Measurements from ENCODE around the gene GYPE. TPM values are rescaled to one million over a fixed set of nuclear protein-coding genes. Genes with fewer than 3 reads are reported as not detected.
"Not testable (repeated sequence)": the region's sequence is repeated elsewhere in the genome, so short reads cannot be mapped to it uniquely, and the experiment has no call there.

GYPE gene
- total RNA-seq, 1 donor from 2014 or later = 0.75 TPM

DNA sequence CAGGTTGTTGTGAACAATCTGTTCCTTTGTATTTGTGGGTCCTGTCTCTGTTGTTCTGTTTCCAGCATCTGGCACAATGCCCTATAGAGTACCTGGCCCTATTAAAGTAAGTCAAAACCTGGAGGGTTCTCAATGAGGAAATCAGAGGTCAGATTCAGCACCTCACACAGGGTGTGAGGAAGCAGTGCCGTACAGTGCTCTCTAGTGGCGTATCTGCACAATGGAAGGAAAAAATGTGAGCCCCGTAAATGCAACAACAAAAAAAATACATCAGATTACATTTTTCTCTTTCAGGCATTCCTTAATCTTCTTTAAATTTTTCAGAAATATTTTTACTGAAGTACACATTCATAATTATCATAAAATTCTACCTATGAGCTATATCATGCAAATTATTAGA lies 2.5 kb upstream of the GYPE start:
- not testable (repeated sequence) for DNase-seq (ENCODE audit: low read depth); H3K36me3 ChIP-seq (ENCODE audit: control insufficient read depth, insufficient read depth, low read length); H3K4me3 ChIP-seq (ENCODE audit: low read depth, low read length); H3K27me3 ChIP-seq (ENCODE audit: control insufficient read depth, insufficient read depth, low read length)
- TF ChIP-seq, protein P1, sequence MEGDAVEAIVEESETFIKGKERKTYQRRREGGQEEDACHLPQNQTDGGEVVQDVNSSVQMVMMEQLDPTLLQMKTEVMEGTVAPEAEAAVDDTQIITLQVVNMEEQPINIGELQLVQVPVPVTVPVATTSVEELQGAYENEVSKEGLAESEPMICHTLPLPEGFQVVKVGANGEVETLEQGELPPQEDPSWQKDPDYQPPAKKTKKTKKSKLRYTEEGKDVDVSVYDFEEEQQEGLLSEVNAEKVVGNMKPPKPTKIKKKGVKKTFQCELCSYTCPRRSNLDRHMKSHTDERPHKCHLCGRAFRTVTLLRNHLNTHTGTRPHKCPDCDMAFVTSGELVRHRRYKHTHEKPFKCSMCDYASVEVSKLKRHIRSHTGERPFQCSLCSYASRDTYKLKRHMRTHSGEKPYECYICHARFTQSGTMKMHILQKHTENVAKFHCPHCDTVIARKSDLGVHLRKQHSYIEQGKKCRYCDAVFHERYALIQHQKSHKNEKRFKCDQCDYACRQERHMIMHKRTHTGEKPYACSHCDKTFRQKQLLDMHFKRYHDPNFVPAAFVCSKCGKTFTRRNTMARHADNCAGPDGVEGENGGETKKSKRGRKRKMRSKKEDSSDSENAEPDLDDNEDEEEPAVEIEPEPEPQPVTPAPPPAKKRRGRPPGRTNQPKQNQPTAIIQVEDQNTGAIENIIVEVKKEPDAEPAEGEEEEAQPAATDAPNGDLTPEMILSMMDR (IDR thresholded peaks at IDR 0.05; ENCODE audit: insufficient read depth, low read length, poor library complexity, severe bottlenecking) = peak; percentile 59

GRCh38 chr4:143904431-143904830 lies 928 bp downstream of the GYPE start:
- H3K4me3 ChIP-seq (ENCODE audit: low read depth, low read length); H3K27me3 ChIP-seq (ENCODE audit: control insufficient read depth, insufficient read depth, low read length); H3K36me3 ChIP-seq (ENCODE audit: control insufficient read depth, insufficient read depth, low read length); DNase-seq (ENCODE audit: low read depth): not testable (repeated sequence)

- H3K4me3 ChIP-seq (ENCODE audit: low read depth, low read length) = not testable (repeated sequence)
Measured at GRCh38 chr4:143890323-143890722, 15.0 kb downstream of the GYPE start.

DNA sequence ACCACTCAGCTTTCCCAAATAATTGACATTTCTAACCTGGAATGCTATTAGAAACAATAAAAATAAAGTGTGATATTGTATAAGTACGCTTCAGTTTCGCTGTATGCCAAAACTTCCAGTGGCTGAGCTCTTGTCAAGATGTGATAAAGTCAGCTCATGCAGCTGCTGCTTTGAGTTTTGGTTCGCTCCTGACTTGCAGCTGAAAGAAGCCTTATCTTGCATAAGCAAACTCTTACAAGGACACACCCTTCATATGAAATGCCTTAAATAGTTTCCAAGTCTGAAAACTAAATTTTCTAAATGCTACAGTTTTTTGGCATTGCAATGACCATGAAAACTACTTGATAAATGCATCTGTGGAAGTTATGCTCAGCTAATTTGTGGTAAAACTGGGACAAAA lies 17.2 kb downstream of the GYPE start:
- DNase-seq (ENCODE audit: low read depth); H3K4me3 ChIP-seq (ENCODE audit: low read depth, low read length); H3K27me3 ChIP-seq (ENCODE audit: control insufficient read depth, insufficient read depth, low read length); H3K36me3 ChIP-seq (ENCODE audit: control insufficient read depth, insufficient read depth, low read length): not testable (repeated sequence)

More at GRCh38 chr4:143890323-143890722, 15.0 kb downstream of the GYPE start:
- not testable (repeated sequence) for DNase-seq (ENCODE audit: low read depth); H3K36me3 ChIP-seq (ENCODE audit: control insufficient read depth, insufficient read depth, low read length); H3K27me3 ChIP-seq (ENCODE audit: control insufficient read depth, insufficient read depth, low read length)

DNA sequence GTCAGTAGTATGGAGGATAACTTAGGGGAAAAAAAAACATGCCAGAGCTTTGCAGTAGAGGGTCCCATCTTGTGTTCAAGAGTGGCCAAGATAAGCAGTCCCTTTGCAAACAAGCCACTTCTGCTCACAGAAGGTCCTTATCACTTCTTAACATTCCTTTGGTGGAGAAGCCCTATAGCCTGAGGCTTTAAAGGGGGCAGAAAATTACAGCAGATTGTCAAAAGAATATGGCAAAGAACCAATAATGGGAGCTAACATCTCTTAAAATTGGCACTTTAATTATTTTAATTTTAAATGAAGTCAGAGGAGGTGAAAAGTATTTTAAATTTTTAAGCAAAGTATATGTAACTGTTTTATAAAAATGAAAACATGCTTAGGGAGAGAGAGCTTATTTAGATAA lies 20.4 kb downstream of the GYPE start:
- H3K4me3 ChIP-seq (ENCODE audit: low read depth, low read length); DNase-seq (ENCODE audit: low read depth); H3K36me3 ChIP-seq (ENCODE audit: control insufficient read depth, insufficient read depth, low read length); H3K27me3 ChIP-seq (ENCODE audit: control insufficient read depth, insufficient read depth, low read length): not testable (repeated sequence)

- DNase-seq (ENCODE audit: low read depth) = no peak
- no peaks in the 10 kb centered on the region for H3K27me3 ChIP-seq (ENCODE audit: control insufficient read depth, insufficient read depth, low read length)
- no peaks in the 10 kb centered on the region for H3K36me3 ChIP-seq (ENCODE audit: control insufficient read depth, insufficient read depth, low read length)
- no peak overlapping the region for H3K4me3 ChIP-seq (ENCODE audit: low read depth, low read length)
- TF ChIP-seq, protein P1 (IDR thresholded peaks at IDR 0.05; ENCODE audit: insufficient read depth, low read length, poor library complexity, severe bottlenecking) = no peak
Measured at GRCh38 chr4:143883529-143883928, 21.8 kb downstream of the GYPE start.

- no peak for DNase-seq (ENCODE audit: low read depth)
- Histone ChIP-seq H3K36me3 (ENCODE audit: control insufficient read depth, insufficient read depth, low read length) (no peaks in the 10 kb centered on the region), H3K4me3 (ENCODE audit: low read depth, low read length) (no peak overlapping the region), H3K27me3 (ENCODE audit: control insufficient read depth, insufficient read depth, low read length) (no peaks in the 10 kb centered on the region)
- TF ChIP-seq, protein P1 (IDR thresholded peaks at IDR 0.05; ENCODE audit: insufficient read depth, low read length, poor library complexity, severe bottlenecking) = no peak
Measured at GRCh38 chr4:143882892-143883291, 22.5 kb downstream of the GYPE start.

- not testable (repeated sequence) for H3K27me3 ChIP-seq (ENCODE audit: control insufficient read depth, insufficient read depth, low read length); DNase-seq (ENCODE audit: low read depth); H3K36me3 ChIP-seq (ENCODE audit: control insufficient read depth, insufficient read depth, low read length); H3K4me3 ChIP-seq (ENCODE audit: low read depth, low read length)
Measured at GRCh38 chr4:143879561-143879960, 25.8 kb downstream of the GYPE start.

GRCh38 chr4:143875357-143875756 lies 30.0 kb downstream of the GYPE start:
- not testable (repeated sequence) for DNase-seq (ENCODE audit: low read depth); H3K27me3 ChIP-seq (ENCODE audit: control insufficient read depth, insufficient read depth, low read length); H3K36me3 ChIP-seq (ENCODE audit: control insufficient read depth, insufficient read depth, low read length); H3K4me3 ChIP-seq (ENCODE audit: low read depth, low read length)

GRCh38 chr4:143870523-143871268 lies 34.7 kb downstream of the GYPE start:
- H3K36me3 ChIP-seq (ENCODE audit: control insufficient read depth, insufficient read depth, low read length); DNase-seq (ENCODE audit: low read depth); H3K27me3 ChIP-seq (ENCODE audit: control insufficient read depth, insufficient read depth, low read length); H3K4me3 ChIP-seq (ENCODE audit: low read depth, low read length): not testable (repeated sequence)

DNA sequence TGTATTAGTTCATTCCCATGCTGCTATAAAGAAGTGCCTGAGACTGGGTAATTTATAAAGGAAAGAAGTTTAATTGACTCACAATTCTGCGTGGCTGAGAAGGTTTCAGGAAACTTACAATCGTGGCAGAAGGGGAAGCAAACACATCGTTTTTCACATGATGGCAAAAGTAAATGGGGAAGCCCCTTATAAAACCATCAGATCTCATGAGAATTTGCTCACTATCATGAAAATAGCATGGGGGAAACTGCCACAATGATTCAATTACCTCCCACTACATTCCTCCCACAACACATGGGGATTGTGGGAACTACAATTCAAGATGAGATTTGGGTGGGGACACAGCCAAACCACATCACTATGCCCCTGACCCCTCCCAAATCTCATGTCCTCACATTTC lies 35.4 kb downstream of the GYPE start:
- not testable (repeated sequence) for H3K4me3 ChIP-seq (ENCODE audit: low read depth, low read length); DNase-seq (ENCODE audit: low read depth); H3K36me3 ChIP-seq (ENCODE audit: control insufficient read depth, insufficient read depth, low read length); H3K27me3 ChIP-seq (ENCODE audit: control insufficient read depth, insufficient read depth, low read length)

GRCh38 chr4:143862716-143863115 lies 42.6 kb downstream of the GYPE start:
- H3K4me3 ChIP-seq (ENCODE audit: low read depth, low read length); H3K36me3 ChIP-seq (ENCODE audit: control insufficient read depth, insufficient read depth, low read length); H3K27me3 ChIP-seq (ENCODE audit: control insufficient read depth, insufficient read depth, low read length); DNase-seq (ENCODE audit: low read depth): not testable (repeated sequence)

Data from kidney epithelial cell (primary cell).